Ovary (tissue), 9 donors: ENCODE data around the gene PRPF19. TPM values are rescaled to one million over a fixed set of nuclear protein-coding genes. Genes with fewer than 3 reads are reported as not detected.

Experiments
- DNase-seq, 5 donors: peaks; one replicate each; pipeline ENCODE4 v3.0.0-alpha.2; 2019 to 2020
- H3K27ac ChIP-seq, 2 donors: fragments of 200-600 bp; one replicate each; pipeline versions ENCODE4 v1.5.1 to v1.8.0; 2019 to 2022
- H3K27me3 ChIP-seq: fragments of 200-600 bp; one replicate; pipeline ENCODE4 v1.8.0; 2022
- H3K36me3 ChIP-seq: fragments of 200-600 bp; sonication (generic); one replicate; pipeline ENCODE4 v1.5.1; 2019
- H3K4me1 ChIP-seq: one replicate; pipeline ENCODE4 v1.8.1; 2013; ENCODE audit warnings: mild to moderate bottlenecking, moderate library complexity; ENCODE audit not compliant: insufficient read depth
- H3K4me3 ChIP-seq: fragments of 200-600 bp; sonication (generic); one replicate; pipeline ENCODE4 v1.5.1; 2017
- H3K9me3 ChIP-seq, 2 donors: fragments of 200-600 bp in 1 of 2; sonication (generic) in 1 of 2; one replicate each; pipeline versions ENCODE4 v1.5.1 to v1.8.1; 2013 to 2019; ENCODE audit warnings: mild to moderate bottlenecking in 1 of 2, moderate library complexity in 1 of 2
- CTCF ChIP-seq, 3 donors: fragments of 450-650 bp in 2 of 3; fragments of 200-600 bp in 1 of 3; IDR thresholded peaks; one replicate each; pipeline versions ENCODE4 v1.5.1 to v1.8.0; 2016 to 2022; ENCODE audit warnings: antibody characterized with exemption in 3 of 3, mild to moderate bottlenecking in 1 of 3
- EP300 ChIP-seq: sonication (generic); formaldehyde crosslinking; IDR thresholded peaks from one replicate; pipeline ENCODE4 v1.6.1; 2017; ENCODE audit warnings: antibody characterized with exemption
- POLR2A ChIP-seq: fragments of 450-650 bp; IDR thresholded peaks from one replicate; pipeline ENCODE4 v1.6.1; 2017; ENCODE audit warnings: antibody characterized with exemption, mild to moderate bottlenecking, moderate library complexity
- WGBS, 3 donors: extraction: QIAGEN DNeasy Blood & Tissue Kit in 1 of 3; methylation state at CpG; one replicate each; pipeline versions ENCODE4 v1.1.5 to v1.1.7; 2013 to 2017; 5-methylcytosine and 5-hydroxymethylcytosine counted together
- intact Hi-C, 4 donors: fragments of 100-400 bp; cut with DNase I; formaldehyde crosslinking; loops; one replicate each; pipeline versions ENCODE4 v1.11.0 to v1.15.1; 2022 to 2023
- polyA plus RNA-seq, 2 donors: library from polyadenylated mRNA; stranded (reverse); fragments of 200-250 nt in 1 of 2; fragments of 350-450 nt in 1 of 2; fragmentation: Illumina TruSeq in 1 of 2; extraction: RNeasy Lipid Tissue Mini Kit (QIAGEN cat#74804) in 1 of 2; gene quantifications; one replicate each; pipeline ENCODE4 v1.2.3, GENCODE V29; 2013 to 2014
- total RNA-seq, 7 donors: library from RNA; depleted of rRNA in 2 of 7; stranded (reverse); fragments of >200 nt in 2 of 7; fragmentation: NEBNext Ultra II Directional in 3 of 7; extraction: Animal tissue kit (Norgen Biotek cat#: 25700) in 3 of 7; gene quantifications; one replicate each; pipeline versions ENCODE4 v1.1.0 to v1.2.4, GENCODE V29; 2016 to 2023
- donor health status: DM: no; HTN: no; CAD: no; lungs with moderate emphysema.
- donor health status: DM: no; HTN: no; CAD: no.
- donor health status: Bipolar disorder and iron deficiency.
- donor health status: DM: yes; HTN: yes; CAD: no.
- donor health status: DM: no; HTN: no; CAD: no.
- donor health status: DM: yes; HTN: yes; CAD: no.

Gene PRPF19
- total and polyA plus RNA-seq, 9 donors, result 44.1 to 109 (median 91.6) TPM

GRCh38 chr11:60851327-60852104, 54.9 kb downstream of the PRPF19 start:
- Histone ChIP-seq H3K27ac (no peak overlapping the region), H3K36me3 (no peaks in the 10 kb centered on the region), H3K4me1 (no peaks in the 10 kb centered on the region), H3K4me3 (no peak overlapping the region), H3K27me3 (no peaks in the 10 kb centered on the region), H3K9me3 (no peaks in the 10 kb centered on the region)
- 90 to 94% (median 93%) methylated on average over 17 of the region's 17 CpGs for WGBS, 3 donors
- TF ChIP-seq POLR2A (no peak), CTCF (IDR thresholded peaks at IDR 0.05) (no peak), EP300 (no peak)
- DNase-seq, result no peak
- intact Hi-C loops, result no loop called here

DNA sequence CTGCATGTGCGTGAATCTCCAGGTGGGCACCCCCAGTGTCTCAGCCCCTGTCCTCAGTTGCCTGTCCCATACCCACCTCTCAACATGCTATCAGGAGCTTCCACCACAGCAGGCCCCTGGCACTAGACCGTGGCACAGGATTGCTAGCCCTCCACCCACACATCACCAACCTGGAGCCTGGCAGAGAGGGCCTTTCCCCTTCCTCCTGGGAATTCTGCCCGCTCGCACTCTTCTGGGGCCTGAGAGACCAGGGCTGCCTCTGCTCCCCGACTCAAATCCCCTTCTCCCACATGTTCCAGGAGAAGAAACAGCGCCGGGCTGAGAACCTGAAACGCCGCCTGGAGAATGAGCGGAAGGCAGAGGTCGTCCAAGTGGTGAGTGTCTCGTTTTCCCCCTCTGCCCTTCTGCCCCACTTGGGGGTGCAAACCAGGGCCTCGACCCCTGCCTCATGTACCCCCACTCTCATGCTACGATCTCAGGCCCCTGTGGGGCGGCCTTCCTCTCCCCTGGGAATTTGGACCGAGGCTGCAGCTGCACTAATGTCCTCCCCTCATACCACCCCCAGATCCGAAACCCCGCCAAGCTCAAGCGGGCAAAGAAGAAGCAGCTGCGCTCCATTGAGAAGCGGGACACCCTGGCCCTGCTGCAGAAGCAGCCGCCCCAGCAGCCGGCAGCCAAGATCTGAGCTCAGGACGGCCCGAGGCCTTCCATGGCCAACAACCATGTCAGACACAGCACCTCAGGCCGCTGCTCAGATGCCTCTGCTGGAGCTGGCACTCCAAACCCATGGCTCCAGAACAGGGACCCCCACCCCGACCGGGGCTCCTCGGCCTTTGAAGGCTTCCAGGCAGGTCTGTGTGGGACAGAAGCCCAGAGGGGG, 56.5 kb downstream of the PRPF19 start:
- no peaks in the 10 kb centered on the region for H3K9me3 ChIP-seq
- intact Hi-C loops, result loop anchor here in 1 of 4 donors (10.0 kb wide), 1 partner anchor 45 kb away; no protein-coding TSS in a partner anchor
- no peak overlapping the region for H3K27ac ChIP-seq
- no peaks in the 10 kb centered on the region for H3K4me1 ChIP-seq
- no peak for DNase-seq
- WGBS, 3 donors, result 86 to 90% (median 88%) methylated on average over 29 of the region's 29 CpGs
- TF ChIP-seq CTCF (IDR thresholded peaks at IDR 0.05) (no peak), POLR2A (no peak)
- no peaks in the 10 kb centered on the region for H3K36me3 ChIP-seq
- no peaks in the 10 kb centered on the region for H3K27me3 ChIP-seq
- H3K4me3 ChIP-seq, result no peak overlapping the region

DNA sequence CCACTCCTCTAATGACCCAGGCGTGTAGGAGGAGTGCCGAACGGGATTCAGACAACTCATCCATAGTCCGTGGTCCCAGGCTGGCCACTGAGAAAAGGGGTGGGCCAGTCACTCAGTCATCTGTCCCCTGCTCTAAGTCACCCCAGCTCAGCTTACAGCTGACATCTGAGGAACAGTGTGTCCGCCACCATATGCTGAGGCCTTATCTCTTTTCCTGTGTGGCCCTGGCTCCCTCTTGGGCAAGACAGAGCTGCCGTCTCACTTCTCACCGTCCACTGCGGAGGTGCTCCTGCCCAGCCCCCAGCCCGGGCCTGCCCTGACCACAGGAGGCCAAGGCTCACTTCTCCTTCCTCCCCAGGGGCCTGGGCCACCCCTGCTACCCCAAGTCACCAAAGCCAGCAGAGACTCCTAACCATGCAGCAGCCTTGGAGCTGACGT, 57.7 kb downstream of the PRPF19 start:
- no peak for DNase-seq
- TF ChIP-seq EP300 (no peak), CTCF (IDR thresholded peaks at IDR 0.05) (no peak), POLR2A (no peak)
- 80 to 85% (median 85%) methylated on average over 10 of the region's 10 CpGs for WGBS, 3 donors

DNA sequence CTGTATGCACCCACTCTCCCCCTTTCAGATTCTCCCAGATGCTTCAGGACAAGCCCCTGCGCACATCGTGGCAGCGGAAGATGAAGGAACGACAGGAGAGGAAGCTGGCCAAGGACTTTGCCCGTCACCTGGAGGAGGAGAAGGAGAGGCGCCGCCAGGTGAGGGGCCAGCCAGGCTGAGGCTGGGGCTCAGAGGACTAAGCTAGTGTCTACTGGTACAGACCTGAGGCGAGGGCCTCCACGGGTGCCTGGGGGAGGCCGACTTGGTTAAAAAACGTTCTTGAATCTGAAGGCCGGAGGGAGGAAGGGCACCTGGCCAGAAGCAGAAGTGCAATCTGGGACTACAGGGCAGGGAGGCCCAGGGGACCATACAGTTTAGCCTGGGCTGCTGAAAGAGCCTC, 58.5 kb downstream of the PRPF19 start:
- H3K4me3 ChIP-seq, result no peak overlapping the region
- peaks cover 6% of the 10 kb centered on the region for H3K4me1 ChIP-seq
- TF ChIP-seq EP300, result no peak
- no peak for DNase-seq
- H3K27me3 ChIP-seq, result no peaks in the 10 kb centered on the region
- H3K9me3 ChIP-seq, result no peaks in the 10 kb centered on the region
- H3K27ac ChIP-seq, result no peak overlapping the region
- intact Hi-C loops, result loop anchor here in 1 of 4 donors (10.0 kb wide), 1 partner anchor 47 kb away; no protein-coding TSS in a partner anchor
- 83 to 90% (median 85%) methylated on average over 12 of the region's 12 CpGs for WGBS, 3 donors
- no peaks in the 10 kb centered on the region for H3K36me3 ChIP-seq

More for the DNA sequence above, 57.7 kb downstream of the PRPF19 start:
- Histone ChIP-seq H3K27me3 (no peaks in the 10 kb centered on the region), H3K4me1 (peaks cover 2% of the 10 kb centered on the region), H3K9me3 (no peaks in the 10 kb centered on the region), H3K4me3 (no peak overlapping the region), H3K36me3 (no peaks in the 10 kb centered on the region), H3K27ac (no peak overlapping the region)
- intact Hi-C loops, result loop anchor here in 1 of 4 donors (10.0 kb wide), 1 partner anchor 46 kb away; no protein-coding TSS in a partner anchor
